ENCODE results near the gene APAF1.

DNA sequence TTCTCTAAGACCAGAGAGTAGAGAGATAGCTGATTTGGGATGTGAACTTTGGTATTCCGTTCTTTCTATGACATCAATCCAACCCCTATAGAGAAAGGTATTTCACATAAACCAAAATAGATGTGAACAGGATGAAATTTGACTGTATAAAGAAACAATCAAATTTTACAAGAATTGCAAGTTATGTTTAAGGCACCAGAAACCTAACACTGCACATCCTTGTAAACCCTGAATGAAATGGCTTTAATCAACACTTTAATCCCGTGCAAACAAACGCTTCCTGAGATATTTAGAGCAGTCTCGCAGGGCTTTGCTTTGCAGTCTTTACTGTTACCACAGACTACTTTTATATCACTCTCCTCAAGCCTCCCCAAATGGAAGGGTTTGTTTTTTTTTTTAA lies 125.1 kb downstream of the APAF1 start:
- no peak for TF ChIP-seq EP300 (IDR thresholded peaks at IDR 0.05)
- TF ChIP-seq, protein P1, sequence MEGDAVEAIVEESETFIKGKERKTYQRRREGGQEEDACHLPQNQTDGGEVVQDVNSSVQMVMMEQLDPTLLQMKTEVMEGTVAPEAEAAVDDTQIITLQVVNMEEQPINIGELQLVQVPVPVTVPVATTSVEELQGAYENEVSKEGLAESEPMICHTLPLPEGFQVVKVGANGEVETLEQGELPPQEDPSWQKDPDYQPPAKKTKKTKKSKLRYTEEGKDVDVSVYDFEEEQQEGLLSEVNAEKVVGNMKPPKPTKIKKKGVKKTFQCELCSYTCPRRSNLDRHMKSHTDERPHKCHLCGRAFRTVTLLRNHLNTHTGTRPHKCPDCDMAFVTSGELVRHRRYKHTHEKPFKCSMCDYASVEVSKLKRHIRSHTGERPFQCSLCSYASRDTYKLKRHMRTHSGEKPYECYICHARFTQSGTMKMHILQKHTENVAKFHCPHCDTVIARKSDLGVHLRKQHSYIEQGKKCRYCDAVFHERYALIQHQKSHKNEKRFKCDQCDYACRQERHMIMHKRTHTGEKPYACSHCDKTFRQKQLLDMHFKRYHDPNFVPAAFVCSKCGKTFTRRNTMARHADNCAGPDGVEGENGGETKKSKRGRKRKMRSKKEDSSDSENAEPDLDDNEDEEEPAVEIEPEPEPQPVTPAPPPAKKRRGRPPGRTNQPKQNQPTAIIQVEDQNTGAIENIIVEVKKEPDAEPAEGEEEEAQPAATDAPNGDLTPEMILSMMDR (IDR thresholded peaks at IDR 0.05) = no peak
- TF ChIP-seq POLR2A (IDR thresholded peaks at IDR 0.05) = no peak

Data from gastroesophageal sphincter (tissue), 3 donors.